ENCODE measurements around the gene MTCL3.

The MTCL3 gene

DNA sequence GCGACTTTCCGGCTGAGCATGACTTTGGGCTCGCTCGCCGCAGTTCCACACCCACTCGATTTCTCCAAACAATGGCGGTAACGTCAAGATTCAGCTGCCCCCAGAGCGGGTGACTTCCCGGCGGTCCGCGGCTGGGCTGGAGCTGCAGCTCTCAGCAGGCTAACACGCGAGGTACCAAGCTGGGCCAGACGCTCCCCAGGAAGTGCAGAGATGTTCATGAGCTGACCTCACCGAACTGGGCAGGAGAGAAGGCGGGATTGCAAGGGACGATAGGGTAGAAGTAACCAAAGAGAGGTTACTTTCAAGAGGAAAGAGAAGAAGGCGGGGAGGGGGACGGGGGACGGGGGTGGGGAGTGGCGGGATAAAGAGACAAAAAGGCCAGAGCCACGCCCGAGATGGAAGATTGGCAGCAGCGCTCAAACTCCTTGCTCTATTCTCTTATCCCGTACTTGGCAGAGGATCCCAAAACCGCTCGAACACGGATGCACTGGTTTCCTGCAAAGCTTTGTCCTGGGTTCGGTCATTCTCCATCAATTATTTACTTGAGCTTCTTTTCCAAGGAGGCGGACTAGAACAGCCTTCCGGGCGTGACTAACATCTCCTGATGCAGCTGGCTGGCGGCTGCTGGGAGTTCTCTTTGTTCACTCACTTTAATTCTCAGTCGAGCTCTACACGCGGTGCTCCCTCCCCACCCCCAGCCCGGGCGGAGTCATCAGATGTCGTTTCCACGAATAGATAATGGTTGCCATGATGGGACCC is at the start of gene MTCL3:
Gene MTCL3 (minus strand): TSS at position 626 of the 759 bp plus-strand sequence.
- DNase-seq = peak; percentile 87

DNA sequence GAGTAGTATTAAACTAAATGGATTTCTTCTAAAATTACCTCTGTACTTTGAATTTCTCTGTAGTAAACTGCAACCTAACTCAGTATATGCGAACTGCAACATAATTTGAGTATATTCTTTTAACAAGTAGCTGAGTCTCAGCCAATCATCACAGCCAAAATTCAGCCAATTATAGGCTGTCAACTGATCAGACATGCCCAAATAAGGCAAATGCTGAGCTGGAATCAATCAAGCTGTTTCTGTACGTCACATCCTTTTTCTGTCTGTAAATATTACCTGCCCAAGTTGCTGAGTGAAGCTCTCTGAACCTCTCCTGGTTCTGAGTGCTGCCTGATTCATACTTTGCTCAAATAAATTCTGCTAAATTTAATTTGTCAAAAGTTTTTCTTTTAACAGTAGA is 48.3 kb upstream of the MTCL3 start:
- DNase-seq = no peak

DNA sequence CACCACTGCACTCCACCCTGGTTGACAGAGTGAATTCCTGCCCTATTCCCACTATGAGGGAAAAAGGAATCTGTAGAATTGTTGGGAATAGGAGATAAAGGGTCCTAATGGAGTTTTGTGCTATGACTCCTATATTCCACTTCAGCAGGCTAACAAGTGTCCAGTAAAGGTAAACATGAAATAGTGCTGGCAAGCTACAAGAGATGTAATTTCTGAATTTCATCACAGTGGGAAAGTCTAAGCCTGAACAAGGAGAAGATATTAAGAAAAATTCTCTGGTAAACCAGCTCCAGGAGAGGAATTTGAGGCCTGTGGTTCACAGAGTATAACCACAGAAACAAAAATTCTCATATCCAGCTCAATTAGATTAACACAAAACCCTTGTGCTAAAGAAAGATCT is 47.5 kb upstream of the MTCL3 start:
- DNase-seq = no peak

DNA sequence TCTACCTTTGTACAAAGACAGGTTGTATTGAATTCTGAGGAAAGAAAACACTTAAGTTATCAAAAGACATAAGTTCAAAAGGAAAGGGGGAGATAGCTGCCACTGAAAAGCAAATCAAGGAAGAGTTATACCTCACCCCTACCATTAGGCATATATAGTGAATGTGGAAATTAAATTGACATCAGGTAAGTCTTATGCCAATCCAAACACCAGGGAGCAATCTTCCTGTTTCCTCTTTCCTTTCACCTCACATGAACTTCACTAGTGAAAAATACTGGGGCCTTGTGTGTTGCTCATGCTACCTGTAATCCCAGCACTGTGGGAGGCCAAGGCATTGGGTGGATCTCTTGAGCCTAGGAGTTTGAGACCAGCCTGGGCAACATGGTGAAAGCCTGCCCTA is 47.0 kb upstream of the MTCL3 start:
- no peak for DNase-seq

DNA sequence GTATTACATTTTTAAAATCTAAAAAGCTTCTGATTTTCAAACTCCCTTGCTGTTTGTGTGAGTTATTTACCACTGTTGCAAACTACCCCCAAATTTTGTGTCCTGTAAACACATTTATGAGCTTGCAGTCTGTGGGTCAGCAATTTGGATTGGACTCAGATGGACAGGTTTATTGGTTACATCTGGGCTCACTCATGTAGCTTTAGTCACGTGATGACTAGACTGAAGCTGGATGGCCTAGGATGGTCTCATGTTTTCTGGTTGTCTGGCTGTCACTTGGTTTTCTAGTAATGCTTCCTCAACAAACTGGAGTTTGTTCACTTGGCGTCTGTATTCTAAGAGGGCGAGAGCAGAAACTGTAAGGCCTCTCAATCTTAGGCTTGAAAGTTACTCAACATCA is 45.6 kb upstream of the MTCL3 start:
- no peak for DNase-seq

GRCh38 chr6:127561660-127562059 is 42.5 kb upstream of the MTCL3 start:
- no peak for DNase-seq

GRCh38 chr6:127554435-127555006 is 35.4 kb upstream of the MTCL3 start:
- no peak for DNase-seq

DNA sequence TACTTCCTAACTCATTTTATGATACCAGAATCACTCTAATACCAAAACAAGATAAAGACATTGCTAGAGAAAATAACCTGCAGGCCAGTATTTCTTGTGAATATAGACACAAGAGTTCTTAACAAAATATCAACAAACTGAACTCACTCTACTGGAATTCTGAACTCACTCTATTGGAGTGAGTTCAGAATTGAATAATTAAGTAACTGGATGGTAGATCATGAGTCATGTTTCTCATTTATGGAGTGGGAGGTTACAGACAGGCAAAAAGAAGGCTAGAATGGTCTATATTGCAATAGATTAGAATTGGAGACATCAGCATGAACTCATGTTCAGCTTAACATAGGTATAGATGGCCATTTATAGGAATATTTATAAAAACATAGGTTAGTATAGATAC is 31.3 kb upstream of the MTCL3 start:
- no peak for DNase-seq

- DNase-seq = no peak
Observed at GRCh38 chr6:127547904-127548649, 28.9 kb upstream of the MTCL3 start.

DNA sequence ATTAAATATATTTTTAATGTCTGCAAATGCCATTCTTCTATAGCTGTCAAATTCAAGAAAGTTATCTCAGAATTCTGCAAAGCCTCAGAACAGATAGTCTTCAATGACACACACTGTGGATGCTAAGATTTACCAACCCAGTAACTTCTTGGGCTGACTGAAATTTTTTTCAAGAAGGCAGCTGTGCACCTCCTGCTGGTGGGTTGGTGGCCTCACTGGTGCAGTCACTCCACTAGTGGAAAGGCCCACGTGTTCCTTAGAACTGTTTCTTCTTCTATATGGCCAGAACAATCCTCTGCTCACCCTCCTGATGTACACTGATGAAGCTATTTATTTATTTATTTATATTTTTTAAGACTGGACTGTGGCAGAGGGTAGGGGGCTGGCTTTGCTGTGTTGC is 28.1 kb upstream of the MTCL3 start:
- peak; percentile 68 for DNase-seq

DNA sequence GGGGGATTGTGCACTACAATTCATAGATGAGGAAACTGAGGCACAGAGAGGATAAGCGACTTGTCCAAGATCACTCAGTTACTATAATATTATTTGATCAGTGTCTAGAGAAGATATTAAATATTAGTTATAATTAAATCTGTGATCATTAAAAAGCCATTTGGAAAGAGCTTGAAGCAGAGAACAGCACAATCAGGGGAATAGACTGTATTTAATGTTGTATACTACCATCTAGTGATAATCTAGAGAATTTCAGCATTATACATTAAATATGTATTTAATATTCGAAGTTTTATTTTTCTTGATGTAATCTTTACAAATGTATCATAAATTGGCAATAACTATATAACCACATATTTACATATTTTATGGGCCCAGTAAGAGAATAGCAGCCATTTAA is 20.1 kb upstream of the MTCL3 start:
- no peak for DNase-seq

GRCh38 chr6:127538750-127539264 is 19.7 kb upstream of the MTCL3 start:
- no peak for DNase-seq

- no peak for DNase-seq
Observed at GRCh38 chr6:127533736-127534135, 14.6 kb upstream of the MTCL3 start.

DNA sequence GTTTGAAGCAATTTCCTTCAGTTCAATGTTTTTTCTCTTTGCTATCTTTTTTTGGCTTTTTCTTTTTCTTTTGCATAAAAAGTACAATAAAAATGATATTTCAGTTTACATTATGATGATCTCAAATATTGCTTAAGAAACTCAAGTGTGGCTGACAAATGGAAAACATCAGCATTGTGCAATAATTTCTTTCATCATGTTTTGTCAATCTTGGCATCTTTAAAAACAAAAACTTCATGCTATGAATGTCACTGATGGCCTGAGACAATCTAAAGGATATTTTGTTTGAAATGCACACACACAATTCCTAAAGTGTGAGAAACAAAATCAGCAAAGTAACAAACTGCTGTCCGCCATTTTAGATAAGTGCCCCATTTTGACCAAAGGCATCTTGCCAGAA is 13.9 kb upstream of the MTCL3 start:
- DNase-seq = no peak

GRCh38 chr6:127522714-127523113 is 3.6 kb upstream of the MTCL3 start:
- DNase-seq = no peak

GRCh38 chr6:127520066-127520465 is 931 bp upstream of the MTCL3 start:
- no peak for DNase-seq

GRCh38 chr6:127519469-127519785 is 292 bp upstream of the MTCL3 start:
- no peak for DNase-seq

GRCh38 chr6:127518191-127518709 is 885 bp downstream of the MTCL3 start:
- DNase-seq = no peak

GRCh38 chr6:127517693-127518092 is 1.4 kb downstream of the MTCL3 start:
- DNase-seq = no peak

GRCh38 chr6:127516662-127517273 is 2.4 kb downstream of the MTCL3 start:
- DNase-seq = peak; percentile 82

DNA sequence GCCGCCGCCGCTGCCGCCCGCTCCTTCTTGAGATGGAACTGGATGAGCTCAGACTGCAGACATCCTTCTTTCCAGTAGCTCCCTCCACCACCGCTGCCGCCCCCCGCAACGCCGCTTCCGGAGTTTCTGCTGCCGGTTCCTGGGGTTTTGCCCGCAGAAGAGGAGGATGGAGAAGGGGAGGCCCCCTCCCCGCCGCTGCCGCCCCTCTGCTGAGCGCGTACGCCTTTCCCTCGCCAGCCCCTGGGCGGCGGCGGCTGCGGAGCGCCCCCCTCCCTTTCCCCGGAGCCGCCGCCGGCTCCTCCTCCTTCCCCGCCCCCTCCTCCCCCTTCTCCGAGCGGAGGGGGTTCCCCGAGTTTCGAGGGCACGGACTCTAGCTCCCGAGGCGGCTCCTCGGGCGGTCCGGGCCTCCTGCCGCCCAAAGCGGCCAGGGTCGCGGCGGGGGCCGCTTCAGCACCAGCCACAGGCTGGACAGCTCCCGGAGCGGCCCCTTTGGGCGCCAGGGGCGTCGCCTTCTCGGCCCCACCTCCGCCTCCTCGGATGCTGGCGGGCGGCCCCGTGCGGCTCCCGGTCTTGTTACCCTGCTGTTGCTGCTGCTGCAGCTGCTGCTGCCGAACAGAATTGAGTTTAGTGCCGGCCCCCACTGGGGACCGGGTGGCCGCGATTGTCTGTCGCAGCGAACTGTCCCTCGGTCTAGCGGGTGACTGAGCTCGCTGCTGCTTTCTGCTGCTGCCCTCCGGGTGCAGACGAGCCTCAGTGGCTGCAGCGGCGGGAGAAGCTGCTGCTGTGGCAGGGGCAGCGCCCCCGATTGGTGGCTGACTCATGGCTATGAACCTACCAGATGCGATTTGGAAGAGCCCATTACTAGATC is 3.1 kb downstream of the MTCL3 start:
- DNase-seq = peak; percentile 91

- DNase-seq = peak; percentile 77
Observed at GRCh38 chr6:127515234-127515793, 3.8 kb downstream of the MTCL3 start.
